ENCODE measurements around the gene DHX15. TPM values are rescaled to one million over a fixed set of nuclear protein-coding genes. Genes with fewer than 3 reads are reported as not detected.

The DHX15 gene
- total and polyA plus RNA-seq, 10 of the 15 experiments (the other 5 are each of a cell fraction or from before 2014, with no cell fraction given), result 166 to 269 (median 184) TPM

DNA sequence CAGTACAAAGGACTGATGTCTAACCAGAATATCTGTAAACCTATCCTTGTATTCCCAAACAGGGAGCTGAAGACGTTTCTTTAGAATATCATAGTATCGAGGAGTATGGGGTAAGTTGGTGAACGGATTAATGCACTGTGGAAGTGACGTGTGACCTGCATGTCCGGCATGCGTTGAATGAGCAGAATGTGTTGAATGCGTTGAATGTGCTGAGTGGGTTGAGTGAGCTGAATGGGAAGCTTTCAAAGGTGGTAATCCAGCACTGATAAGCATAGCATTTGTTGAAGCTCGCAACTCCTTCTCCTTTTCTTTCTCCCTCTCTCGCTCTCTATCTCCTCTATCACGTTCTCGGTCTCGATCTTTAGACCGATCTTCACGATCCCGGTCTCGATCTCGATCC, 8.1 kb downstream of the DHX15 start (continued):
- TF ChIP-seq BMI1 (IDR thresholded peaks at IDR 0.05; ENCODE audit: borderline replicate concordance) (no peak), WRNIP1 (IDR thresholded peaks at IDR 0.05; ENCODE audit: borderline replicate concordance, low read depth, low read length) (no peak), BRCA1 (IDR thresholded peaks at IDR 0.05; ENCODE audit: low read depth, low read length) (no peak)

GRCh38 chr4:24574236-24574635, 10.1 kb downstream of the DHX15 start:
- peaks cover 3 to 38% of the 10 kb centered on the region in 2 experiments for H3K36me3 ChIP-seq (ENCODE audit: control insufficient read depth in 2 of 2, insufficient read depth in 2 of 2, low read length in 1 of 2)
- no peak overlapping the region for H3K27ac ChIP-seq (ENCODE audit: control insufficient read depth, insufficient read depth)
- DNase-seq (ENCODE audit: low read depth, low spot score) (no peak), FAIRE-seq (no peak), ATAC-seq (no peak)
- intact Hi-C loops (cut with micrococcal nuclease; ENCODE audit: unreplicated experiment), result no loop called here
- H3K9ac ChIP-seq (ENCODE audit: control insufficient read depth, insufficient read depth, low read length), result no peak overlapping the region
- no peak overlapping the region for H2AFZ ChIP-seq (ENCODE audit: control insufficient read depth, low read depth, low read length)
- no peaks in the 10 kb centered on the region for H3K27me3 ChIP-seq (replicated peaks in 1 of 2; ENCODE audit: control insufficient read depth in 2 of 2, insufficient read depth in 2 of 2, low read length in 1 of 2)
- no peak overlapping the region for H3K4me2 ChIP-seq (ENCODE audit: control insufficient read depth, insufficient read depth)
- ChIA-PET POLR2A (interaction anchor here (0.7 to 2.1 kb wide), 2 partner anchors 10 to 1522 kb away, joined by 3 to 6 read pairs; partner anchors contain the start of gene DHX15), SMC1A (ENCODE audit: uncharacterized antibody, unreplicated experiment) (interaction anchor here (0.6 to 2.5 kb wide), 2 partner anchors 23 to 38 kb away, joined by 3 to 10 read pairs; no protein-coding TSS in a partner anchor), CTCF (interaction anchor here (0.6 to 2.8 kb wide), 5 partner anchors 20 to 794 kb away, joined by 3 to 9 read pairs (median 3); no protein-coding TSS in a partner anchor), RAD21 (ENCODE audit: unreplicated experiment) (no interaction called here)
- peaks cover 22% of the 10 kb centered on the region; the same call in 1 of the 2 replicates for H4K20me1 ChIP-seq (ENCODE audit: control insufficient read depth, insufficient read depth)
- no TSS peak for BruUV-seq (replicated peaks)
- H3K79me2 ChIP-seq (ENCODE audit: control insufficient read depth, insufficient read depth, low read length), result peaks cover 96% of the 10 kb centered on the region
- H3K9me3 ChIP-seq (replicated peaks; ENCODE audit: control insufficient read depth, insufficient read depth, low read length), result no peaks in the 10 kb centered on the region; the same call in none of the 3 replicates
- peaks cover 3% of the 10 kb centered on the region for H3K4me1 ChIP-seq (ENCODE audit: control insufficient read depth, insufficient read depth, low read length)
- no peak overlapping the region for H3K4me3 ChIP-seq
- in situ Hi-C loops (cut with MboI), result loop anchor here (25.0 kb wide), 1 partner anchor 813 kb away; the partner anchor contains the start of gene ANAPC4
- TF ChIP-seq SMAD5 (IDR thresholded peaks at IDR 0.05; ENCODE audit: low read depth), result no peak
- TF ChIP-seq NR2C2 (IDR thresholded peaks at IDR 0.05; ENCODE audit: borderline replicate concordance, control insufficient read depth, insufficient read length, low read depth), result no peak
- TF ChIP-seq, protein P1, sequence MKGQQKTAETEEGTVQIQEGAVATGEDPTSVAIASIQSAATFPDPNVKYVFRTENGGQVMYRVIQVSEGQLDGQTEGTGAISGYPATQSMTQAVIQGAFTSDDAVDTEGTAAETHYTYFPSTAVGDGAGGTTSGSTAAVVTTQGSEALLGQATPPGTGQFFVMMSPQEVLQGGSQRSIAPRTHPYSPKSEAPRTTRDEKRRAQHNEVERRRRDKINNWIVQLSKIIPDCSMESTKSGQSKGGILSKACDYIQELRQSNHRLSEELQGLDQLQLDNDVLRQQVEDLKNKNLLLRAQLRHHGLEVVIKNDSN (IDR thresholded peaks at IDR 0.05; ENCODE audit: borderline replicate concordance, extremely low read length, insufficient read depth, low read depth, low read length), result no peak
- no peak for TF ChIP-seq IRF3 (IDR thresholded peaks at IDR 0.05)
- TF ChIP-seq ZBTB4 (CRISPR knock-in tag; IDR thresholded peaks at IDR 0.05), result no peak
- no peak for TF ChIP-seq CHD4 (IDR thresholded peaks at IDR 0.05)
- TF ChIP-seq BHLHE40 (IDR thresholded peaks at IDR 0.05; ENCODE audit: borderline replicate concordance in 1 of 2, low read depth in 2 of 2, low read length in 1 of 2), result no peak
- no peak for TF ChIP-seq RB1 (IDR thresholded peaks at IDR 0.05; ENCODE audit: borderline replicate concordance)
- no peak for TF ChIP-seq ATF2 (IDR thresholded peaks at IDR 0.05; ENCODE audit: low read length)
- no peak for TF ChIP-seq ZNF274 (IDR thresholded peaks at IDR 0.05; ENCODE audit: insufficient read depth, insufficient read length)
- no peak for TF ChIP-seq MTA3 (IDR thresholded peaks at IDR 0.05; ENCODE audit: borderline replicate concordance, low read length)
